Measurements from ENCODE around the gene PALS1. TPM values are rescaled to one million over a fixed set of nuclear protein-coding genes. Genes with fewer than 3 reads are reported as not detected.

Gene PALS1
- total and polyA plus RNA-seq, 2 experiments from 2014 or later, result 9.1 to 26.7 TPM

DNA sequence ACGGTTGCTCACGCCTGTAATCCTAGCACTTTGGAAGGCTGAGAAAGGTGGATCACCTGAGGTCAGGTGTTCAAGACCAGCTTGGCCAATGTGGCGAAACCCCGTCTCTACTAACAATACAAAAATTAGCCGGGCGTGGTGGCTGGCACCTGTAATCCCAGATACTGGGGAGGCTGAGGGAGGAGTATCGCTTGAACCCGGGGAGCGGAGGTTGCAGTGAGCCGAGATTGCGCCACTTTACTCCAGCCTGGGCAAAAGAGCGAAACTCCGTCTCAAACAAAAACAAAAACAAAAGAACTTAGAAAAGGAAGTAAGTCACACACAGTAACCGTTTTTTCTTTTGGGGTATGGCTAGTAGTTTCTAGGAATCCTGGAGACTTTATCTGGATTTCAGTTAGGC is 1.7 kb upstream of the PALS1 start:
- no peaks in the 10 kb centered on the region for H3K9me3 Mint-ChIP-seq
- no peak overlapping the region for H3K27ac ChIP-seq (ENCODE audit: low read depth)
- no peak overlapping the region for H3K27ac Mint-ChIP-seq
- H3K4me3 ChIP-seq, result no peak overlapping the region
- no peaks in the 10 kb centered on the region for H3K9me2 ChIP-seq (ENCODE audit: insufficient read depth)
- TF ChIP-seq, protein P1, sequence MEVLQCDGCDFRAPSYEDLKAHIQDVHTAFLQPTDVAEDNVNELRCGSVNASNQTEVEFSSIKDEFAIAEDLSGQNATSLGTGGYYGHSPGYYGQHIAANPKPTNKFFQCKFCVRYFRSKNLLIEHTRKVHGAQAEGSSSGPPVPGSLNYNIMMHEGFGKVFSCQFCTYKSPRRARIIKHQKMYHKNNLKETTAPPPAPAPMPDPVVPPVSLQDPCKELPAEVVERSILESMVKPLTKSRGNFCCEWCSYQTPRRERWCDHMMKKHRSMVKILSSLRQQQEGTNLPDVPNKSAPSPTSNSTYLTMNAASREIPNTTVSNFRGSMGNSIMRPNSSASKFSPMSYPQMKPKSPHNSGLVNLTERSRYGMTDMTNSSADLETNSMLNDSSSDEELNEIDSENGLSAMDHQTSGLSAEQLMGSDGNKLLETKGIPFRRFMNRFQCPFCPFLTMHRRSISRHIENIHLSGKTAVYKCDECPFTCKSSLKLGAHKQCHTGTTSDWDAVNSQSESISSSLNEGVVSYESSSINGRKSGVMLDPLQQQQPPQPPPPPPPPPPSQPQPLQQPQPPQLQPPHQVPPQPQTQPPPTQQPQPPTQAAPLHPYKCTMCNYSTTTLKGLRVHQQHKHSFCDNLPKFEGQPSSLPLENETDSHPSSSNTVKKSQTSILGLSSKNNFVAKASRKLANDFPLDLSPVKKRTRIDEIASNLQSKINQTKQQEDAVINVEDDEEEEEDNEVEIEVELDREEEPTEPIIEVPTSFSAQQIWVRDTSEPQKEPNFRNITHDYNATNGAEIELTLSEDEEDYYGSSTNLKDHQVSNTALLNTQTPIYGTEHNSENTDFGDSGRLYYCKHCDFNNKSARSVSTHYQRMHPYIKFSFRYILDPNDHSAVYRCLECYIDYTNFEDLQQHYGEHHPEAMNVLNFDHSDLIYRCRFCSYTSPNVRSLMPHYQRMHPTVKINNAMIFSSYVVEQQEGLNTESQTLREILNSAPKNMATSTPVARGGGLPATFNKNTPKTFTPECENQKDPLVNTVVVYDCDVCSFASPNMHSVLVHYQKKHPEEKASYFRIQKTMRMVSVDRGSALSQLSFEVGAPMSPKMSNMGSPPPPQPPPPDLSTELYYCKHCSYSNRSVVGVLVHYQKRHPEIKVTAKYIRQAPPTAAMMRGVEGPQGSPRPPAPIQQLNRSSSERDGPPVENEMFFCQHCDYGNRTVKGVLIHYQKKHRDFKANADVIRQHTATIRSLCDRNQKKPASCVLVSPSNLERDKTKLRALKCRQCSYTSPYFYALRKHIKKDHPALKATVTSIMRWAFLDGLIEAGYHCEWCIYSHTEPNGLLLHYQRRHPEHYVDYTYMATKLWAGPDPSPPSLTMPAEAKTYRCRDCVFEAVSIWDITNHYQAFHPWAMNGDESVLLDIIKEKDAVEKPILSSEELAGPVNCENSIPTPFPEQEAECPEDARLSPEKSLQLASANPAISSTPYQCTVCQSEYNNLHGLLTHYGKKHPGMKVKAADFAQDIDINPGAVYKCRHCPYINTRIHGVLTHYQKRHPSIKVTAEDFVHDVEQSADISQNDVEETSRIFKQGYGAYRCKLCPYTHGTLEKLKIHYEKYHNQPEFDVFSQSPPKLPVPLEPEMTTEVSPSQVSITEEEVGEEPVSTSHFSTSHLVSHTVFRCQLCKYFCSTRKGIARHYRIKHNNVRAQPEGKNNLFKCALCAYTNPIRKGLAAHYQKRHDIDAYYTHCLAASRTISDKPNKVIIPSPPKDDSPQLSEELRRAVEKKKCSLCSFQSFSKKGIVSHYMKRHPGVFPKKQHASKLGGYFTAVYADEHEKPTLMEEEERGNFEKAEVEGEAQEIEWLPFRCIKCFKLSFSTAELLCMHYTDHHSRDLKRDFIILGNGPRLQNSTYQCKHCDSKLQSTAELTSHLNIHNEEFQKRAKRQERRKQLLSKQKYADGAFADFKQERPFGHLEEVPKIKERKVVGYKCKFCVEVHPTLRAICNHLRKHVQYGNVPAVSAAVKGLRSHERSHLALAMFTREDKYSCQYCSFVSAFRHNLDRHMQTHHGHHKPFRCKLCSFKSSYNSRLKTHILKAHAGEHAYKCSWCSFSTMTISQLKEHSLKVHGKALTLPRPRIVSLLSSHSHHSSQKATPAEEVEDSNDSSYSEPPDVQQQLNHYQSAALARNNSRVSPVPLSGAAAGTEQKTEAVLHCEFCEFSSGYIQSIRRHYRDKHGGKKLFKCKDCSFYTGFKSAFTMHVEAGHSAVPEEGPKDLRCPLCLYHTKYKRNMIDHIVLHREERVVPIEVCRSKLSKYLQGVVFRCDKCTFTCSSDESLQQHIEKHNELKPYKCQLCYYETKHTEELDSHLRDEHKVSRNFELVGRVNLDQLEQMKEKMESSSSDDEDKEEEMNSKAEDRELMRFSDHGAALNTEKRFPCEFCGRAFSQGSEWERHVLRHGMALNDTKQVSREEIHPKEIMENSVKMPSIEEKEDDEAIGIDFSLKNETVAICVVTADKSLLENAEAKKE (CRISPR knock-in tag; IDR thresholded peaks at IDR 0.05), result no peak
- TF ChIP-seq CTCF (conservative IDR thresholded peaks at IDR 0.05; ENCODE audit: low read depth in 2 of 2), result no peak
- no peak for TF ChIP-seq STAT1 (IDR thresholded peaks at IDR 0.05; ENCODE audit: unreplicated experiment)
- no peak for TF ChIP-seq ZNF114 (CRISPR knock-in tag; IDR thresholded peaks at IDR 0.05)
- TF ChIP-seq NANOG (IDR thresholded peaks at IDR 0.05; ENCODE audit: borderline replicate concordance), result no peak
- no peak for TF ChIP-seq JUNB (IDR thresholded peaks at IDR 0.05; ENCODE audit: unreplicated experiment)
- no peak for TF ChIP-seq ZNF331 (CRISPR knock-in tag; IDR thresholded peaks at IDR 0.05; ENCODE audit: low read depth)
- no peak for TF ChIP-seq POLR2AphosphoS5 (IDR thresholded peaks at IDR 0.05; ENCODE audit: low read depth)
- no peak for TF ChIP-seq CREB1 (CRISPR knock-in tag; IDR thresholded peaks at IDR 0.05; ENCODE audit: low read depth)
- no peak for TF ChIP-seq ETS1 (IDR thresholded peaks at IDR 0.05)
- TF ChIP-seq EZH2 (IDR thresholded peaks at IDR 0.05; ENCODE audit: low read depth, unreplicated experiment), result no peak
- TF ChIP-seq EZH2phosphoT487 (IDR thresholded peaks at IDR 0.05; ENCODE audit: unreplicated experiment), result no peak
- TF ChIP-seq, protein P2, sequence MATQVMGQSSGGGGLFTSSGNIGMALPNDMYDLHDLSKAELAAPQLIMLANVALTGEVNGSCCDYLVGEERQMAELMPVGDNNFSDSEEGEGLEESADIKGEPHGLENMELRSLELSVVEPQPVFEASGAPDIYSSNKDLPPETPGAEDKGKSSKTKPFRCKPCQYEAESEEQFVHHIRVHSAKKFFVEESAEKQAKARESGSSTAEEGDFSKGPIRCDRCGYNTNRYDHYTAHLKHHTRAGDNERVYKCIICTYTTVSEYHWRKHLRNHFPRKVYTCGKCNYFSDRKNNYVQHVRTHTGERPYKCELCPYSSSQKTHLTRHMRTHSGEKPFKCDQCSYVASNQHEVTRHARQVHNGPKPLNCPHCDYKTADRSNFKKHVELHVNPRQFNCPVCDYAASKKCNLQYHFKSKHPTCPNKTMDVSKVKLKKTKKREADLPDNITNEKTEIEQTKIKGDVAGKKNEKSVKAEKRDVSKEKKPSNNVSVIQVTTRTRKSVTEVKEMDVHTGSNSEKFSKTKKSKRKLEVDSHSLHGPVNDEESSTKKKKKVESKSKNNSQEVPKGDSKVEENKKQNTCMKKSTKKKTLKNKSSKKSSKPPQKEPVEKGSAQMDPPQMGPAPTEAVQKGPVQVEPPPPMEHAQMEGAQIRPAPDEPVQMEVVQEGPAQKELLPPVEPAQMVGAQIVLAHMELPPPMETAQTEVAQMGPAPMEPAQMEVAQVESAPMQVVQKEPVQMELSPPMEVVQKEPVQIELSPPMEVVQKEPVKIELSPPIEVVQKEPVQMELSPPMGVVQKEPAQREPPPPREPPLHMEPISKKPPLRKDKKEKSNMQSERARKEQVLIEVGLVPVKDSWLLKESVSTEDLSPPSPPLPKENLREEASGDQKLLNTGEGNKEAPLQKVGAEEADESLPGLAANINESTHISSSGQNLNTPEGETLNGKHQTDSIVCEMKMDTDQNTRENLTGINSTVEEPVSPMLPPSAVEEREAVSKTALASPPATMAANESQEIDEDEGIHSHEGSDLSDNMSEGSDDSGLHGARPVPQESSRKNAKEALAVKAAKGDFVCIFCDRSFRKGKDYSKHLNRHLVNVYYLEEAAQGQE (IDR thresholded peaks at IDR 0.05; ENCODE audit: unreplicated experiment), result no peak
- no peaks in the 10 kb centered on the region for H4K20me1 ChIP-seq (replicated peaks; ENCODE audit: insufficient read depth)
- H3K27me3 ChIP-seq (ENCODE audit: insufficient read depth), result peaks cover 17% of the 10 kb centered on the region
- H3K27me3 Mint-ChIP-seq (ENCODE audit: insufficient read depth, low read depth, poor library complexity), result peaks cover 11% of the 10 kb centered on the region
- H3K4me3 Mint-ChIP-seq, result peak overlapping the region; percentile 90; the same call in 2 of the 3 replicates
- H3K4me2 ChIP-seq, result 0 out of 2 replicates have a peak overlapping the region, but pooled peaks have one; percentile 98
- peaks cover 12% of the 10 kb centered on the region for H3K4me1 Mint-ChIP-seq
- H3F3A ChIP-seq (replicated peaks; ENCODE audit: low read depth), result no peaks in the 10 kb centered on the region; the same call in 1 of the 2 replicates
- H3K36me3 Mint-ChIP-seq (ENCODE audit: low read depth), result peaks cover 4% of the 10 kb centered on the region; the same call in 1 of the 3 replicates
- no peaks in the 10 kb centered on the region for H3K36me3 ChIP-seq (ENCODE audit: insufficient read depth)
- no peak overlapping the region for H2AFZ ChIP-seq
- DNase-seq (ENCODE audit: low spot score), result no peak
- no peak for ATAC-seq
- peaks cover 26% of the 10 kb centered on the region for H3K79me2 ChIP-seq (replicated peaks; ENCODE audit: insufficient read depth)
- peaks cover 3% of the 10 kb centered on the region; the same call in 1 of the 2 replicates for H3K4me1 ChIP-seq (ENCODE audit: insufficient read depth)

Measured in GM23338 (cell line).